ENCODE data around the gene LOXL1. TPM values are rescaled to one million over a fixed set of nuclear protein-coding genes. Genes with fewer than 3 reads are reported as not detected.
A peak's percentile ranks its signal among the peaks of the same experiment; 100 is the strongest.
"Not testable (repeated sequence)": the region's sequence is repeated elsewhere in the genome, so short reads cannot be mapped to it uniquely, and the experiment has no call there.

Gene LOXL1
- total RNA-seq, 1 experiment from 2014 or later = 53.2 TPM

- no peak for DNase-seq (ENCODE audit: low spot score)
Observed at GRCh38 chr15:73952913-73953750, 26.9 kb downstream of the LOXL1 start.

GRCh38 chr15:73954188-73955145 lies 28.2 kb downstream of the LOXL1 start:
- DNase-seq (ENCODE audit: low spot score) = no peak

- DNase-seq (ENCODE audit: low spot score) = no peak
Observed at GRCh38 chr15:73955326-73955725, 29.1 kb downstream of the LOXL1 start.

- no peak for DNase-seq (ENCODE audit: low spot score)
Observed at GRCh38 chr15:73955861-73956742, 29.8 kb downstream of the LOXL1 start.

GRCh38 chr15:73956743-73957135 lies 30.5 kb downstream of the LOXL1 start:
- peak; percentile 97 for DNase-seq (ENCODE audit: low spot score)

GRCh38 chr15:73957276-73957675 lies 31.0 kb downstream of the LOXL1 start:
- DNase-seq (ENCODE audit: low spot score) = peak; percentile 58

GRCh38 chr15:73957785-73958184 lies 31.5 kb downstream of the LOXL1 start:
- no peak for DNase-seq (ENCODE audit: low spot score)

GRCh38 chr15:73959012-73959581 lies 32.8 kb downstream of the LOXL1 start:
- peak; percentile 76 for DNase-seq (ENCODE audit: low spot score)

GRCh38 chr15:73959801-73960200 lies 33.5 kb downstream of the LOXL1 start:
- no peak for DNase-seq (ENCODE audit: low spot score)

- DNase-seq (ENCODE audit: low spot score) = not testable (repeated sequence)
Observed at GRCh38 chr15:73960472-73961070, 34.3 kb downstream of the LOXL1 start.

- DNase-seq (ENCODE audit: low spot score) = no peak
Observed at GRCh38 chr15:73962433-73962832, 36.2 kb downstream of the LOXL1 start.

- DNase-seq (ENCODE audit: low spot score) = peak; percentile 78
Observed at GRCh38 chr15:73964736-73965093, 38.5 kb downstream of the LOXL1 start.

- no peak for DNase-seq (ENCODE audit: low spot score)
Observed at GRCh38 chr15:73965094-73965757, 39.0 kb downstream of the LOXL1 start.

- no peak for DNase-seq (ENCODE audit: low spot score)
Observed at GRCh38 chr15:73965758-73966113, 39.5 kb downstream of the LOXL1 start.

GRCh38 chr15:73968461-73968860 lies 42.2 kb downstream of the LOXL1 start:
- DNase-seq (ENCODE audit: low spot score) = no peak

- no peak for DNase-seq (ENCODE audit: low spot score)
Observed at GRCh38 chr15:73969151-73969759, 43.0 kb downstream of the LOXL1 start.

GRCh38 chr15:73972984-73973682 lies 46.9 kb downstream of the LOXL1 start:
- peak; percentile 75 for DNase-seq (ENCODE audit: low spot score)

- not testable (repeated sequence) for DNase-seq (ENCODE audit: low spot score)
Observed at GRCh38 chr15:73973683-73974200, 47.5 kb downstream of the LOXL1 start.

Data from H4 (cell line).